Measurements from ENCODE around the gene MLKL. TPM values are rescaled to one million over a fixed set of nuclear protein-coding genes. Genes with fewer than 3 reads are reported as not detected.

The MLKL gene
- total RNA-seq, 4 donors from 2014 or later, result 6.4 to 15.5 (median 10.8) TPM

DNA sequence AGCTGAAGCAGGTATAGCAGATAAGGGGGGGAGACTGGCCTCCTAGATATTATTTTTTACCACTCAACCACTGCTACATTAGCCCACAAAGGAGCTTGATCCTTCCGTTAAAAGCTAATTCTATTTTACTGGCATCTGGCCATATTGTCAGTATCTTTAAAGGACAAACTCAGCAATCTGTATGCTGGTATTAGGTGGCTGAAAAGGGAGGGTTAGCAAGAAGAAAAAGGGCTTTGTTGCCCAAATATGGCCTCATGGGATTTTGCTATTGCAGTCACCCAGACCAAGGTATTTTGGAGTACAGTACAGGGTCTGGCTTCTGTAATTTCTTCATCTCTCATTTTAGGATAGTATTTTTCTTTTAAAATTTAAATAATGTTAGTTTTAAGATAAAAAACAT, 48.4 kb downstream of the MLKL start:
- no peaks in the 10 kb centered on the region for H3K27me3 ChIP-seq
- no peaks in the 10 kb centered on the region for H3K9me3 ChIP-seq
- 50 to 61% methylated on average over 1 of the region's 1 CpG for WGBS, 2 donors (ENCODE audit: low coverage in 1 of 2)
- no peak overlapping the region for H3K4me3 ChIP-seq
- peaks cover 0 to 19% (median 0%) of the 10 kb centered on the region in 3 donors for H3K4me1 ChIP-seq
- ATAC-seq, result no peak
- peaks cover 0 to 68% of the 10 kb centered on the region in 2 donors for H3K36me3 ChIP-seq
- TF ChIP-seq POLR2A (IDR thresholded peaks at IDR 0.05), result no peak
- H3K27ac ChIP-seq, result no peak overlapping the region

- 74 to 100% methylated on average over 1 to 2 of the region's 2 CpGs for WGBS, 2 donors (ENCODE audit: low coverage in 1 of 2)
- no peaks in the 10 kb centered on the region for H3K9me3 ChIP-seq
- peaks cover 0 to 68% of the 10 kb centered on the region in 2 donors for H3K36me3 ChIP-seq
Measured at GRCh38 chr16:74651841-74652240, 48.8 kb downstream of the MLKL start.

DNA sequence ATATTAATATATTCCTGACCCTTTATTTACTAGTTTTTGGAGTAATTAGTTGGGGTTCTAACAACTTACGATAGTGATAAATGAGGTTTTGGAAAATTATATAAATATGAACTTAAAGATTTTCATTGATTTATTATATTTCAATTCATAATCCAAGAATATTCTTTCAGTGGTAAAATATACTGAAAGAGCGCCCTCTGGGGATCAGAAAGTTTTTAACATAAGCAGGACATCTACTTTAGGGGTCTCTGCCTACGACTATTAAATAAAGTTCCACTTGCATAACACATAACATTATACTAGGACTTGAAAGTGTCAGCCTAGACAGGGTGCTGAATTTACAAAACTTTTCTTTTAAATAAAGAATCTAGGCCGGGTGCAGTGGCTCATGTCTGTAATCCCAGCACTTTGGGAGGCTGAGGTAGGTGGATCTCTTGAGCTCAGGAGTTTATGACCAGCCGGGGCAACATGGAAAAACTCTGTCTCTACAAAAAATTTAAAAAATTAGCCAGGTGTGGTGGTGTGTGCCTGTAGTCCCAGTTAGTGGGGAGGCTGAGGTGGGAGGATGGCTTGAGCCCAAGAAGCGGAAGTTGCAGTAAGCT, 49.6 kb downstream of the MLKL start:
- peaks cover 0 to 19% (median 0%) of the 10 kb centered on the region in 3 donors for H3K4me1 ChIP-seq
- peaks cover 0 to 70% of the 10 kb centered on the region in 2 donors for H3K36me3 ChIP-seq
- no peaks in the 10 kb centered on the region for H3K27me3 ChIP-seq
- 74 to 83% methylated on average over 4 to 6 of the region's 6 CpGs for WGBS, 2 donors (ENCODE audit: low coverage in 1 of 2)
- no peak overlapping the region for H3K4me3 ChIP-seq
- no peaks in the 10 kb centered on the region for H3K9me3 ChIP-seq
- no peak overlapping the region for H3K27ac ChIP-seq
- TF ChIP-seq POLR2A (IDR thresholded peaks at IDR 0.05) (no peak), EP300 (IDR thresholded peaks at IDR 0.05) (no peak), POLR2AphosphoS5 (IDR thresholded peaks at IDR 0.05) (no peak)
- TF ChIP-seq, protein P1, sequence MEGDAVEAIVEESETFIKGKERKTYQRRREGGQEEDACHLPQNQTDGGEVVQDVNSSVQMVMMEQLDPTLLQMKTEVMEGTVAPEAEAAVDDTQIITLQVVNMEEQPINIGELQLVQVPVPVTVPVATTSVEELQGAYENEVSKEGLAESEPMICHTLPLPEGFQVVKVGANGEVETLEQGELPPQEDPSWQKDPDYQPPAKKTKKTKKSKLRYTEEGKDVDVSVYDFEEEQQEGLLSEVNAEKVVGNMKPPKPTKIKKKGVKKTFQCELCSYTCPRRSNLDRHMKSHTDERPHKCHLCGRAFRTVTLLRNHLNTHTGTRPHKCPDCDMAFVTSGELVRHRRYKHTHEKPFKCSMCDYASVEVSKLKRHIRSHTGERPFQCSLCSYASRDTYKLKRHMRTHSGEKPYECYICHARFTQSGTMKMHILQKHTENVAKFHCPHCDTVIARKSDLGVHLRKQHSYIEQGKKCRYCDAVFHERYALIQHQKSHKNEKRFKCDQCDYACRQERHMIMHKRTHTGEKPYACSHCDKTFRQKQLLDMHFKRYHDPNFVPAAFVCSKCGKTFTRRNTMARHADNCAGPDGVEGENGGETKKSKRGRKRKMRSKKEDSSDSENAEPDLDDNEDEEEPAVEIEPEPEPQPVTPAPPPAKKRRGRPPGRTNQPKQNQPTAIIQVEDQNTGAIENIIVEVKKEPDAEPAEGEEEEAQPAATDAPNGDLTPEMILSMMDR (IDR thresholded peaks at IDR 0.05), result peak in 2 of 4 experiments; percentile 11 to 27
- ATAC-seq, result no peak

More at GRCh38 chr16:74651841-74652240, 48.8 kb downstream of the MLKL start:
- Histone ChIP-seq H3K4me1 (peaks cover 0 to 19% (median 0%) of the 10 kb centered on the region in 3 donors), H3K4me3 (no peak overlapping the region), H3K27ac (no peak overlapping the region), H3K27me3 (no peaks in the 10 kb centered on the region)
- ATAC-seq, result no peak
- TF ChIP-seq POLR2AphosphoS5 (IDR thresholded peaks at IDR 0.05) (no peak), EP300 (IDR thresholded peaks at IDR 0.05) (no peak), POLR2A (IDR thresholded peaks at IDR 0.05) (no peak)
- TF ChIP-seq, protein P1 (IDR thresholded peaks at IDR 0.05), result no peak

DNA sequence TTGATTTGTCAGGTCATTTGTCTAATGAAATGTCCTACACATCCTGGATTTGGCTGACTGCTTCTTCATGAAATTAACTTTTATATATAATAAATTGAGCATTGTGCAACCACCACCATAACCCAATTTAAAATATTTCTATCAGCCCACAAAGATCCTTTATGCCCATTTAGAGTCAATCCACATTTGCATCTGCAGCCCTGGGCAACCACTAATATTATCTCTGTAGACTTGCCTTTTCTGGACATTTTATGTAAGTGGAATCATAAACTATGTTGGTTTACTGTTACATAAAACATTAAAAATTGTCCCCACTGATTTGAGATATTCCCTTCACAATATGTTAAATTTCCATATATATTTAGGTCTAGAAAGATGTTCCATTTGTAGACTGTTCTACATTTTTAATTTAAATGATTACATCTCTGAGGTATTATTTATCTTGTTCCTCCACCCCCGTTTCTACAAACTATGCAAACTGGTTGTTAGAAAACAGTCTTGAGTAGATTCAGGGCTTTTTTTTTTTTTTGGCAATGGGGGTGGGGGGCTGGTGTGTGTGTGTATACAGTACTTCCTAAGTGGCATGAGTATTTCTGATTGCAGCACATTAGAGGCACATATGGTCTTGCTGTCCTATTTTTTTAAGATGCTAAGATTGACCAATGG, 50.7 kb downstream of the MLKL start:
- H3K36me3 ChIP-seq, result peaks cover 0 to 74% of the 10 kb centered on the region in 2 donors
- H3K27ac ChIP-seq, result no peak overlapping the region
- no peak overlapping the region for H3K4me3 ChIP-seq
- no peaks in the 10 kb centered on the region for H3K27me3 ChIP-seq
- WGBS, 2 donors (ENCODE audit: low coverage in 1 of 2), result 14 to 17% methylated on average over 1 of the region's 1 CpG
- no peak for ATAC-seq
- H3K9me3 ChIP-seq, result no peaks in the 10 kb centered on the region
- TF ChIP-seq, protein P1 (IDR thresholded peaks at IDR 0.05), result no peak
- TF ChIP-seq POLR2A (IDR thresholded peaks at IDR 0.05) (no peak), EP300 (IDR thresholded peaks at IDR 0.05) (no peak), POLR2AphosphoS5 (IDR thresholded peaks at IDR 0.05) (no peak)
- peaks cover 0 to 19% (median 0%) of the 10 kb centered on the region in 3 donors for H3K4me1 ChIP-seq

DNA sequence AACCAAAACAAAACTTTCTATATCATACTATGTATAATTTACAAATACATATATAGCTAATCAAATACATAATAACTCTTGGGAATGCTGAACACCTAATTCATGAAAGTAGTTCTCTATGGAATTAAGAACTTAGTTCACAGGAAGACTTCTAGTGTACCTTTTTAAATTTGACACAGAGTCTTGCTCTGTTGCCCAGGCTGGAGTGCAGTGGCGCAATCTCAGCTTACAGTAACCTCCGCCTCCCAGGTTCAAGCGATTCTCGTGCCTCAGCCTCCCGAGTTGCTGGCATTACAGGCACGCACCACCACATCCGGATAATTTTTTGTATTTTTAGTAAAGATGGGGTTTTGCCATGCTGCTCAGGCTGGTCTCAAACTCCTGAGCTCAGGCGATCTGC, 58.7 kb downstream of the MLKL start:
- ATAC-seq, result no peak
- H3K27ac ChIP-seq, result no peak overlapping the region
- H3K36me3 ChIP-seq, result peaks cover 3 to 92% of the 10 kb centered on the region in 2 donors
- H3K27me3 ChIP-seq, result no peaks in the 10 kb centered on the region
- H3K4me3 ChIP-seq, result no peak overlapping the region
- no peaks in the 10 kb centered on the region for H3K9me3 ChIP-seq
- no peak for TF ChIP-seq EP300 (IDR thresholded peaks at IDR 0.05)
- TF ChIP-seq, protein P1 (IDR thresholded peaks at IDR 0.05), result no peak
- no peak for TF ChIP-seq POLR2AphosphoS5 (IDR thresholded peaks at IDR 0.05)
- TF ChIP-seq POLR2A (IDR thresholded peaks at IDR 0.05), result no peak
- no peaks in the 10 kb centered on the region for H3K4me1 ChIP-seq
- WGBS, 2 donors (ENCODE audit: low coverage in 1 of 2), result 92 to 98% methylated on average over 8 of the region's 8 CpGs
